ENCODE data around the gene ASB3. TPM values are rescaled to one million over a fixed set of nuclear protein-coding genes. Genes with fewer than 3 reads are reported as not detected.
A peak's percentile ranks its signal among the peaks of the same experiment; 100 is the strongest.

Gene ASB3
- total and polyA plus RNA-seq, 9 of the 15 experiments (the other 6 are each of a cell fraction or from before 2014, with no cell fraction given): 13.6 to 35.3 (median 18.7) TPM

DNA sequence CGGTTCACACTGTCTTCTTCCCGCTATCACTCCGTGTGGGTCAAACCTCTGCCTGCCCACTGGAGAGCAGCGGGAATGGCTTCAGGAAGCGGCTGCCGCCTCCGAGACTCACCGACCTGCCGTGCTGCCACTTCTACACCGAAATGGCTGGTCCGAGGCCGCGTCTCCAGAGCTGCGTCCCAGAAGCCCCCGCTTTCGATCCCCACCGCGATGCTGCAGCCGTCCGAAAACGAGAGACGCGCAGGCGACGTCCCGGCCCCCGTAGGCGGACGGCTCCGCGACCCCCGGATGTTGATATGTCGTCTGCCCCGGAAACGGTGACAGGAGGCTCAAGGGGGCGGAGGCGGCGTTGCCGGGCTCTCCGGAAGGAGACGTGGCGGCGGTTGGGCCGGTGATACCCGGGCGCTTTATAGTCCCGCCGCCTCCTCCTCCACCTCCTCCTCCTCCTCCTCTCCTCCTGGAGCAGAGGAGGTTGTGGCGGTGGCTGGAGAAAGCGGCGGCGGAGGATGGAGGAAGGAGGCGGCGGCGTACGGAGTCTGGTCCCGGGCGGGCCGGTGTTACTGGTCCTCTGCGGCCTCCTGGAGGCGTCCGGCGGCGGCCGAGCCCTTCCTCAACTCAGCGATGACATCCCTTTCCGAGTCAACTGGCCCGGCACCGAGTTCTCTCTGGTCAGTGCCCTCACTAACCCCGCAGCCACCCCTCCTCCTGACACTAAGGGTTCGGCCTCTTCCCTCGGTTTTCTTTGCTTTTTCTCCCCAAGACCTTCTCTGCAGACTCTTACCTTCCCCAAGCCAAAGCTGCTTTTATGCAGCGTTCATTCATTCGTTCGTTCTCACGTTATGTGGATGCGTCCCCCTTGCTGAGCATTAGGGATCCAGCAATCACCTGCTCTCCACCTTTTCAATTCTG, at the start of gene ASB3, which contains the start of gene ERLEC1 (continued):
- TF ChIP-seq, protein P1, sequence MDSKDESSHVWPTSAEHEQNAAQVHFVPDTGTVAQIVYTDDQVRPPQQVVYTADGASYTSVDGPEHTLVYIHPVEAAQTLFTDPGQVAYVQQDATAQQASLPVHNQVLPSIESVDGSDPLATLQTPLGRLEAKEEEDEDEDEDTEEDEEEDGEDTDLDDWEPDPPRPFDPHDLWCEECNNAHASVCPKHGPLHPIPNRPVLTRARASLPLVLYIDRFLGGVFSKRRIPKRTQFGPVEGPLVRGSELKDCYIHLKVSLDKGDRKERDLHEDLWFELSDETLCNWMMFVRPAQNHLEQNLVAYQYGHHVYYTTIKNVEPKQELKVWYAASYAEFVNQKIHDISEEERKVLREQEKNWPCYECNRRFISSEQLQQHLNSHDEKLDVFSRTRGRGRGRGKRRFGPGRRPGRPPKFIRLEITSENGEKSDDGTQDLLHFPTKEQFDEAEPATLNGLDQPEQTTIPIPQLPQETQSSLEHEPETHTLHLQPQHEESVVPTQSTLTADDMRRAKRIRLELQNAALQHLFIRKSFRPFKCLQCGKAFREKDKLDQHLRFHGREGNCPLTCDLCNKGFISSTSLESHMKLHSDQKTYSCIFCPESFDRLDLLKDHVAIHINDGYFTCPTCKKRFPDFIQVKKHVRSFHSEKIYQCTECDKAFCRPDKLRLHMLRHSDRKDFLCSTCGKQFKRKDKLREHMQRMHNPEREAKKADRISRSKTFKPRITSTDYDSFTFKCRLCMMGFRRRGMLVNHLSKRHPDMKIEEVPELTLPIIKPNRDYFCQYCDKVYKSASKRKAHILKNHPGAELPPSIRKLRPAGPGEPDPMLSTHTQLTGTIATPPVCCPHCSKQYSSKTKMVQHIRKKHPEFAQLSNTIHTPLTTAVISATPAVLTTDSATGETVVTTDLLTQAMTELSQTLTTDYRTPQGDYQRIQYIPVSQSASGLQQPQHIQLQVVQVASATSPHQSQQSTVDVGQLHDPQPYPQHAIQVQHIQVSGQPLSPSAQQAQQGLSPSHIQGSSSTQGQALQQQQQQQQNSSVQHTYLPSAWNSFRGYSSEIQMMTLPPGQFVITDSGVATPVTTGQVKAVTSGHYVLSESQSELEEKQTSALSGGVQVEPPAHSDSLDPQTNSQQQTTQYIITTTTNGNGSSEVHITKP (IDR thresholded peaks at IDR 0.05; ENCODE audit: partially characterized antibody): peak; percentile 48
- TF ChIP-seq ZNF41 (CRISPR knock-in tag; conservative IDR thresholded peaks at IDR 0.05) (no peak), NRF1 (conservative IDR thresholded peaks at IDR 0.05 in 1 of 2, IDR thresholded peaks at IDR 0.05 in 1 of 2) (peak; percentile 56 to 69; a peak in 3 of 4 replicates), HMGN3 (IDR thresholded peaks at IDR 0.05; ENCODE audit: borderline replicate concordance, extremely low read depth, insufficient read length, low read depth, low read length) (peak; percentile 64), ZNF174 (CRISPR knock-in tag; IDR thresholded peaks at IDR 0.05) (no peak), RBM34 (IDR thresholded peaks at IDR 0.05; ENCODE audit: borderline replicate concordance, insufficient read depth, low read length) (no peak), RB1 (IDR thresholded peaks at IDR 0.05; ENCODE audit: low read depth) (peak; percentile 60)
- TF ChIP-seq, protein P2, sequence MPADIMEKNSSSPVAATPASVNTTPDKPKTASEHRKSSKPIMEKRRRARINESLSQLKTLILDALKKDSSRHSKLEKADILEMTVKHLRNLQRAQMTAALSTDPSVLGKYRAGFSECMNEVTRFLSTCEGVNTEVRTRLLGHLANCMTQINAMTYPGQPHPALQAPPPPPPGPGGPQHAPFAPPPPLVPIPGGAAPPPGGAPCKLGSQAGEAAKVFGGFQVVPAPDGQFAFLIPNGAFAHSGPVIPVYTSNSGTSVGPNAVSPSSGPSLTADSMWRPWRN (IDR thresholded peaks at IDR 0.05; ENCODE audit: low read depth): no peak
- TF ChIP-seq, protein P3, sequence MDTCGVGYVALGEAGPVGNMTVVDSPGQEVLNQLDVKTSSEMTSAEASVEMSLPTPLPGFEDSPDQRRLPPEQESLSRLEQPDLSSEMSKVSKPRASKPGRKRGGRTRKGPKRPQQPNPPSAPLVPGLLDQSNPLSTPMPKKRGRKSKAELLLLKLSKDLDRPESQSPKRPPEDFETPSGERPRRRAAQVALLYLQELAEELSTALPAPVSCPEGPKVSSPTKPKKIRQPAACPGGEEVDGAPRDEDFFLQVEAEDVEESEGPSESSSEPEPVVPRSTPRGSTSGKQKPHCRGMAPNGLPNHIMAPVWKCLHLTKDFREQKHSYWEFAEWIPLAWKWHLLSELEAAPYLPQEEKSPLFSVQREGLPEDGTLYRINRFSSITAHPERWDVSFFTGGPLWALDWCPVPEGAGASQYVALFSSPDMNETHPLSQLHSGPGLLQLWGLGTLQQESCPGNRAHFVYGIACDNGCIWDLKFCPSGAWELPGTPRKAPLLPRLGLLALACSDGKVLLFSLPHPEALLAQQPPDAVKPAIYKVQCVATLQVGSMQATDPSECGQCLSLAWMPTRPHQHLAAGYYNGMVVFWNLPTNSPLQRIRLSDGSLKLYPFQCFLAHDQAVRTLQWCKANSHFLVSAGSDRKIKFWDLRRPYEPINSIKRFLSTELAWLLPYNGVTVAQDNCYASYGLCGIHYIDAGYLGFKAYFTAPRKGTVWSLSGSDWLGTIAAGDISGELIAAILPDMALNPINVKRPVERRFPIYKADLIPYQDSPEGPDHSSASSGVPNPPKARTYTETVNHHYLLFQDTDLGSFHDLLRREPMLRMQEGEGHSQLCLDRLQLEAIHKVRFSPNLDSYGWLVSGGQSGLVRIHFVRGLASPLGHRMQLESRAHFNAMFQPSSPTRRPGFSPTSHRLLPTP (IDR thresholded peaks at IDR 0.05; ENCODE audit: borderline replicate concordance, extremely low read depth, insufficient read length): no peak
- TF ChIP-seq, protein P4, sequence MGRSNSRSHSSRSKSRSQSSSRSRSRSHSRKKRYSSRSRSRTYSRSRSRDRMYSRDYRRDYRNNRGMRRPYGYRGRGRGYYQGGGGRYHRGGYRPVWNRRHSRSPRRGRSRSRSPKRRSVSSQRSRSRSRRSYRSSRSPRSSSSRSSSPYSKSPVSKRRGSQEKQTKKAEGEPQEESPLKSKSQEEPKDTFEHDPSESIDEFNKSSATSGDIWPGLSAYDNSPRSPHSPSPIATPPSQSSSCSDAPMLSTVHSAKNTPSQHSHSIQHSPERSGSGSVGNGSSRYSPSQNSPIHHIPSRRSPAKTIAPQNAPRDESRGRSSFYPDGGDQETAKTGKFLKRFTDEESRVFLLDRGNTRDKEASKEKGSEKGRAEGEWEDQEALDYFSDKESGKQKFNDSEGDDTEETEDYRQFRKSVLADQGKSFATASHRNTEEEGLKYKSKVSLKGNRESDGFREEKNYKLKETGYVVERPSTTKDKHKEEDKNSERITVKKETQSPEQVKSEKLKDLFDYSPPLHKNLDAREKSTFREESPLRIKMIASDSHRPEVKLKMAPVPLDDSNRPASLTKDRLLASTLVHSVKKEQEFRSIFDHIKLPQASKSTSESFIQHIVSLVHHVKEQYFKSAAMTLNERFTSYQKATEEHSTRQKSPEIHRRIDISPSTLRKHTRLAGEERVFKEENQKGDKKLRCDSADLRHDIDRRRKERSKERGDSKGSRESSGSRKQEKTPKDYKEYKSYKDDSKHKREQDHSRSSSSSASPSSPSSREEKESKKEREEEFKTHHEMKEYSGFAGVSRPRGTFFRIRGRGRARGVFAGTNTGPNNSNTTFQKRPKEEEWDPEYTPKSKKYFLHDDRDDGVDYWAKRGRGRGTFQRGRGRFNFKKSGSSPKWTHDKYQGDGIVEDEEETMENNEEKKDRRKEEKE (IDR thresholded peaks at IDR 0.05; ENCODE audit: borderline replicate concordance in 1 of 2, control insufficient read depth in 1 of 2, low read depth in 2 of 2, low read length in 1 of 2): no peak
- TF ChIP-seq, protein P5, sequence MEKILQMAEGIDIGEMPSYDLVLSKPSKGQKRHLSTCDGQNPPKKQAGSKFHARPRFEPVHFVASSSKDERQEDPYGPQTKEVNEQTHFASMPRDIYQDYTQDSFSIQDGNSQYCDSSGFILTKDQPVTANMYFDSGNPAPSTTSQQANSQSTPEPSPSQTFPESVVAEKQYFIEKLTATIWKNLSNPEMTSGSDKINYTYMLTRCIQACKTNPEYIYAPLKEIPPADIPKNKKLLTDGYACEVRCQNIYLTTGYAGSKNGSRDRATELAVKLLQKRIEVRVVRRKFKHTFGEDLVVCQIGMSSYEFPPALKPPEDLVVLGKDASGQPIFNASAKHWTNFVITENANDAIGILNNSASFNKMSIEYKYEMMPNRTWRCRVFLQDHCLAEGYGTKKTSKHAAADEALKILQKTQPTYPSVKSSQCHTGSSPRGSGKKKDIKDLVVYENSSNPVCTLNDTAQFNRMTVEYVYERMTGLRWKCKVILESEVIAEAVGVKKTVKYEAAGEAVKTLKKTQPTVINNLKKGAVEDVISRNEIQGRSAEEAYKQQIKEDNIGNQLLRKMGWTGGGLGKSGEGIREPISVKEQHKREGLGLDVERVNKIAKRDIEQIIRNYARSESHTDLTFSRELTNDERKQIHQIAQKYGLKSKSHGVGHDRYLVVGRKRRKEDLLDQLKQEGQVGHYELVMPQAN (IDR thresholded peaks at IDR 0.05; ENCODE audit: borderline replicate concordance): peak; percentile 68
